Left hindlimb (tissue), 1 donor: Measurements from ENCODE around the gene PLCB1.

Experiments used
- DNase-seq: peaks from one replicate; pipeline ENCODE4 v3.0.0-alpha.2; 2018

The PLCB1 gene

GRCh38 chr20:8250539-8251200 is 118.6 kb downstream of the PLCB1 start:
- no peak for DNase-seq

DNA sequence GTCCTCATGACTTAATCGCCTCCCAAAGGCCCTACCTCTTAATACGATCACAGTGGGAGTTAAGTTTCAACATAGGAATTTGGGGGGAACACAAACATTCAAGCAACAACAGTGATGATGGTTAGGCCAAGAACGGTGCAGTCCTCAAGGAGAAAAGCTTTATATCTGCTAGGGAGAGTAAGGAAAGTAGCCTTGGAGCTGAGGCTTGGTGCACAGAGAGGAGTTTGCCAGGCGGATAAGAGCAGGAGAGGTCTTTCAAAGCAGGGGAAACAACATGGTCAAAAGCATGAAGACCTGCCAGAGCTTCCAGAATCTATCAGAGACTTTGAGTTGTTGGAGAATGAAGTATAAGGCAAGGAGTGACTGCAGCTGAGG is 119.1 kb downstream of the PLCB1 start:
- DNase-seq: no peak

GRCh38 chr20:8254911-8255582 is 123.0 kb downstream of the PLCB1 start:
- DNase-seq: no peak

GRCh38 chr20:8255945-8256632 is 124.0 kb downstream of the PLCB1 start:
- no peak for DNase-seq

DNA sequence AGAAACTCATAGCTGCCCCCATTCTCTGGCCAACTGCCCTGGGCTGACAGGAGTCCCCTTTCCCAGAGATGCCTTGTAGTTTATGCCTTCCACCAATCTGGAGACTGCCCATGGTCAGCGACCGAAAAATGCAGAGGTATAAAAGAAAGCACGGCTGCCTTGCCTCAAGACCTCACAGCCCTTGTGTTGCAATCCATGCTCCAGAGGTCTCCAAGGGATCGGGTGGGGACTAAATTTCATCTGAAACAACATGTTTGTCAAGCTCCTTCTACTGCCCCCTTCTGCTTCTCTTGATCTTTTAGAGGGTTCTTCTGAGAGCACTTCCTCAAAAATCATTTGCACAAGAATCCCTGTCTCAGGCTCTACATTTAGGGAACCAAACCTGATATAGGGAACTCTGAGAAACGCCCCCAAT is 128.8 kb downstream of the PLCB1 start:
- DNase-seq: no peak

DNA sequence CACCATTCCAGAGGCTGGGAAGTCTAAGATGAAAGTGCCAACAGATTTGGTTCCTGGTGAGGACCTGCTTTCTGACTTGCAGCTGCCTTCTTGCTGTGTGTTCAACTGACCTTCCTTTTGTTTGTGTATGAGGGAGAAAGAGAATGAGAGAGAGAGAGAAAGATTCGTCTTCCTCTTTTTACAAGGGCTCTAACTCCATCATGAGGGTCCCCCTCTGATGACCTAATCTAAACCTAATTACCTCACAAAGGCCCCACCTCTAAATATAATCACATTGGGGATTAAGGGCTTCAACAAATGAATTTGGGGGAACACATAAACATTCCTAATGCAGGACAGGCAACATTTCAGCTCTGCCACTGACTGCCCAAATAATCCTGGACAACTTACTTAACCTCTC is 130.7 kb downstream of the PLCB1 start:
- DNase-seq: no peak

- no peak for DNase-seq
Observed at GRCh38 chr20:8265588-8265987, 133.5 kb downstream of the PLCB1 start.

DNA sequence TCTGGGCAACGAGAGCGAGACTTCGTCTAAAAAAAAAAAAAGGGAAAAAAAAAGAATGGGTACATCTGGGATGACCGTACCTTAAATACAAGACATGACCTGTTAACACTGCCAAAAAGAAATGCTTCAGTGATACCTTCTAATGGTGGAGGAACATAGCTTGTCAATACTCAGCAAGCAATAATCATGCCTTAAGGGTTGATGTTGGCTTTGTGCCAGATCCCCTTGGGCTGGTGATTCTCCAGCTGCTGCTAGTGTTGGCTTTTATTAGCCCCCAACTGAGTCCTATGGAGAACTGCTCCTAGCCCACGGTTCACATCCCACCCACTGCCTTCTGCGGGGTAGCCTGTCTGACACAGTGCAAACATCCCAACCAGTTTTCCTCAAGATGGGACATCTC is 134.9 kb downstream of the PLCB1 start:
- DNase-seq: no peak

GRCh38 chr20:8271727-8272126 is 139.7 kb downstream of the PLCB1 start:
- no peak for DNase-seq

DNA sequence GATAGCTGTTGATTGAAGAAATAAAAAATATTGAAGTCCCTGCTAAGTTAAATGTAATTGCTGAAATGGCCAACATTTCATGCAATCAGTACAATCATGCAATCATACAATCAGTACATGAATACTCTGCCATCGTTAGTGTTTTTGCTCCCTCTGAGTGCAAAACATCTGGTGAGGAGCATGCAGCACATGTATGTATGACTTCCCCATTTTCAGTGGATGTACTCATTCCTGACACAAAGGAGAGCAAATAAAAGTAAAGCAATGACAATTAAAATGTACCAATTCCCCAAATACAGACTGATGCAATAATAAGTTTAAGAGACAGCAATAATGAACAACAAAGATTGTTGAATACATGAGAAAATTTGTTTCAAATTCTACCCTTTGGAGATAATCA is 140.7 kb downstream of the PLCB1 start:
- DNase-seq: no peak

- no peak for DNase-seq
Observed at GRCh38 chr20:8284902-8285301, 152.8 kb downstream of the PLCB1 start.

DNA sequence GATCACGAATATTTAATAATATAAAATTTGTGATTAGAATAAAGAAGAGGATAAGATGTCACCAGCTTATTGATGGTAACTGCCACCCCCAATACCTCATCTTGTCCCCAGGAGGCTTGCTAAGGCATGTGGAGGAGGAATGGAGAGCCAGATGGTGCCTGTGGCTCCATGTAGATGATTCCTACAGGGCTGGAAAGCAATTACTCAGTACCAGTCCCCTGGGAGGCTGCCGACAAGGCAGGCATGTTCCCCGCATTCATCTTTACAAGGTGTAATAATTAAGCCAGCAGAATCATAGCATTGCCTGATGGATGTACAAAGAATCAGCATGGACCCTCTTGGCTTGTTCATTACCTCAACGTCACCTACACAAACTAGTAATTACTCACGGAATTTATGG is 155.3 kb downstream of the PLCB1 start:
- DNase-seq: no peak

- no peak for DNase-seq
Observed at GRCh38 chr20:8291200-8291599, 159.1 kb downstream of the PLCB1 start.

GRCh38 chr20:8291873-8292272 is 159.8 kb downstream of the PLCB1 start:
- no peak for DNase-seq

GRCh38 chr20:8292793-8293192 is 160.7 kb downstream of the PLCB1 start:
- DNase-seq: no peak

DNA sequence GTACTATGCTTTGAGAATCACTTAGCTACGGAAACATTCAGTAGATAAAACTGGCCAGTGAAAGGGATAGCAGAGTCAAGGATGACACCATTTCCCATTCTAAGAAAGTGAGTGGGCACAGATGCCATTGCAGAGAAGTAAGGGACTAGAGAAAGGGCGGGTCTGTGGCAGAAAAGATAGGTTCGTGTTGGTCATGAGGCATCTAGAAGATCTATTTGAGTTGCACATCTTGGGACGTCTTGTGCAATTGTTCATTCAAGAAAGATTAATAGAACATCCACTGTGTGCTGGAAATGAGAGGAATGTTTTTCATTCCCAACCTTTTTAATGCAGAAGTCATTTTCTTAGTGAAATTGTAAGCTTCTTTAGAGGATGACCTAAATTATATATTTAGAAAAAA is 161.7 kb downstream of the PLCB1 start:
- DNase-seq: no peak

- no peak for DNase-seq
Observed at GRCh38 chr20:8296536-8296935, 164.5 kb downstream of the PLCB1 start.

DNA sequence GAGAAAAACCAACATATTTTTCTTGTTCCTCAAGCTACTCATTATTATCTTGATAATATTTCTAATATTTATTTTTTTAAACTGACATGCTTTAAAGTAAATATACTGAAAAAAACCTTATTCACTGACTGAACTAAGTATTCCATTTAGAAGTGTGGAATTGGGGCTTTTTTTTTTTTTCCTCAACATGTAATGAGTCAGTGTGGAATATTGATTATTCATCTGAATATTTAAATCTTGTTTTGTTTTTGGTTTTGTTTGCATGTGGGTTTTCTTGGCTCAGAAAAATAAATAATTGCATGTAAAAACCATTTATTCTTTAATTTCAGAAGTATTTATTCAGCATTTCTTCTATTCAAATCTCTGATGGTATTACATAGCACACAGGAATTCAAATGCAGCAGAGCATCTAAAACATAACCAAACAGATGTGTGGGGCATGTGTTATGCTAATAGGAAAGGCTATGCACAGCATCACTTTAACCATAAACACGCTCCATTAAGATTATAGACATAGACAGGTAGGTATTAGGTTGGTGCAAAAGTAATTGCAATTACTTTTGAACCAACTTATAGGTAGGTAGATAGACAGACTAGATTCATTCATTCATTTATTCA is 166.5 kb downstream of the PLCB1 start:
- no peak for DNase-seq

DNA sequence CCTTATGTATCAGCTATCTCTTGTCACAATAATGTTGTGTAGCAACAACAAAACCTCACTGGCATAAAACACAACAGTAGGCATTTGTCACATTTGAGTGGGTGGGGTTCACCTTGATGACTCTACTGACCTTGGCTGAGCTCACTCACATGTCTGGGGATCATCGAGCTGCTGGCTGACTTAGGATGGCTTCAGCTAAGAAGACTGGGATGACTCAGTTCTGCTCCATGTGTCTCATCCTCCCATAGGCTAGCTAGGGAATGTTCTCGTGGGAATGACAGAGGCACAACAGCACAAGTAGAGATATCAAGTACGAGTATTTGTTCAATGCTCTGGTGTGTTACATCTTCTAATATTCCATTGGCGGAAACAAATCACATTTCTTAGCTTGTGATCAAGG is 167.9 kb downstream of the PLCB1 start:
- no peak for DNase-seq

- DNase-seq: no peak
Observed at GRCh38 chr20:8301655-8302054, 169.6 kb downstream of the PLCB1 start.

- no peak for DNase-seq
Observed at GRCh38 chr20:8303651-8304050, 171.6 kb downstream of the PLCB1 start.

GRCh38 chr20:8304124-8304816 is 172.2 kb downstream of the PLCB1 start:
- DNase-seq: no peak

- DNase-seq: no peak
Observed at GRCh38 chr20:8305449-8305978, 173.4 kb downstream of the PLCB1 start.
